HepG2 (cell line): ENCODE data around the gene MRPL54. TPM values are rescaled to one million over a fixed set of nuclear protein-coding genes. Genes with fewer than 3 reads are reported as not detected.

ENCODE experiments used
- BCLAF1 ChIP-seq: fragments of 450-650 bp; IDR thresholded peaks from 2 replicates; pipeline ENCODE4 v1.6.1; 2017; ENCODE audit warnings: mild to moderate bottlenecking
- CSRNP2 ChIP-seq: sonication (generic); formaldehyde crosslinking; conservative IDR thresholded peaks from 2 replicates; pipeline ENCODE4 v1.8.0; 2022; ENCODE audit warnings: low read depth, missing genetic modification reagents
- DBP ChIP-seq: sonication (generic); formaldehyde crosslinking; IDR thresholded peaks from 2 replicates; pipeline ENCODE4 v1.4.0; 2020; ENCODE audit warnings: missing genetic modification reagents; ENCODE audit errors: not compliant biosample characterization
- E2F1 ChIP-seq: sonication (generic); formaldehyde crosslinking; IDR thresholded peaks from 2 replicates; pipeline ENCODE4 v1.5.0; 2020; ENCODE audit warnings: missing genetic modification reagents
- GZF1 ChIP-seq: sonication (generic); formaldehyde crosslinking; IDR thresholded peaks from 2 replicates; pipeline ENCODE4 v1.5.1; 2020; ENCODE audit warnings: mild to moderate bottlenecking, missing genetic modification reagents
- JUN ChIP-seq: sonication (generic); formaldehyde crosslinking; IDR thresholded peaks from 2 replicates; pipeline ENCODE4 v1.4.0; 2020; ENCODE audit warnings: mild to moderate bottlenecking, missing genetic modification reagents
- KAT7 ChIP-seq: IDR thresholded peaks from 2 replicates; pipeline ENCODE4 v1.6.1; 2018; ENCODE audit warnings: borderline replicate concordance, missing compliant biosample characterization
- MAFF ChIP-seq: IDR thresholded peaks from 2 replicates; pipeline ENCODE4 v1.6.1; 2011; ENCODE audit warnings: low read depth, low read length, improper control_type of control experiment
- MXD1 ChIP-seq: sonication (generic); formaldehyde crosslinking; IDR thresholded peaks from 2 replicates; pipeline ENCODE4 v1.4.0; 2020; ENCODE audit warnings: mild to moderate bottlenecking, missing genetic modification reagents
- PAXIP1 ChIP-seq: sonication (generic); formaldehyde crosslinking; conservative IDR thresholded peaks from 2 replicates; pipeline ENCODE4 v1.4.0; 2020; ENCODE audit warnings: mild to moderate bottlenecking, missing genetic modification reagents, moderate library complexity
- PHF5A ChIP-seq: IDR thresholded peaks from one replicate; pipeline ENCODE4 v1.6.1; 2018; ENCODE audit warnings: low read depth, missing genetic modification reagents; ENCODE audit not compliant: unreplicated experiment
- ZNF33B ChIP-seq: sonication (generic); formaldehyde crosslinking; IDR thresholded peaks from 2 replicates; pipeline ENCODE4 v1.5.1; 2020; ENCODE audit warnings: mild to moderate bottlenecking, missing genetic modification reagents
- ZNF530 ChIP-seq: sonication (generic); formaldehyde crosslinking; IDR thresholded peaks from 2 replicates; pipeline ENCODE4 v1.5.0; 2020; ENCODE audit warnings: low read depth, mild to moderate bottlenecking, missing genetic modification reagents
- ZNF678 ChIP-seq: sonication (generic); formaldehyde crosslinking; IDR thresholded peaks from 2 replicates; pipeline ENCODE4 v1.4.0; 2020; ENCODE audit warnings: mild to moderate bottlenecking, missing genetic modification reagents
- ZNF777 ChIP-seq: sonication (generic); formaldehyde crosslinking; IDR thresholded peaks from 2 replicates; pipeline ENCODE4 v1.4.0; 2020; ENCODE audit warnings: missing genetic modification reagents
- ZNF839 ChIP-seq: sonication (generic); formaldehyde crosslinking; IDR thresholded peaks from 2 replicates; pipeline ENCODE4 v1.4.0; 2020; ENCODE audit warnings: missing genetic modification reagents, mild to moderate bottlenecking, borderline replicate concordance
- ZSCAN9 ChIP-seq: IDR thresholded peaks from 2 replicates; pipeline ENCODE4 v1.6.1; 2016; ENCODE audit warnings: borderline replicate concordance
- polyA plus RNA-seq, 8 experiments: library from polyadenylated mRNA; depleted of rRNA in 3 of 8; stranded (reverse) in 7 of 8; unstranded in 1 of 8; fragments of >200 nt; fragmentation: Illumina TruSeq in 4 of 8; extraction: Trizol in 4 of 8; gene quantifications; 2 replicates each; pipeline versions ENCODE4 v1.2.1 to v1.2.3, GENCODE V29; 2011 to 2016; ENCODE audit warnings: low read depth in 4 of 8, missing spikeins in 1 of 8, mixed read lengths in 1 of 8; ENCODE audit not compliant: insufficient read depth in 1 of 8
- total RNA-seq, 5 experiments: library from RNA; depleted of rRNA; stranded (reverse); fragments of >200 nt; fragmentation: Illumina TruSeq; extraction: Trizol; gene quantifications; 2 replicates each; pipeline ENCODE4 v1.2.3, GENCODE V29; 2016; ENCODE audit warnings: low read depth in 1 of 5

MRPL54 gene
- total and polyA plus RNA-seq, 2 of the 13 experiments (the other 11 are each of a cell fraction or from before 2014, with no cell fraction given) = 36.8 to 66.9 TPM

GRCh38 chr19:3762501-3763459 is at the start of gene MRPL54 (continued):
- no peak for TF ChIP-seq DBP (CRISPR knock-in tag)
- no peak for TF ChIP-seq ZNF530 (CRISPR knock-in tag)
- no peak for TF ChIP-seq KAT7
- no peak for TF ChIP-seq ZNF777 (CRISPR knock-in tag)
- 0 out of 2 replicates have a peak, but pooled peaks have one; percentile 28 for TF ChIP-seq ZSCAN9 (CRISPR knock-in tag)
- no peak for TF ChIP-seq CSRNP2 (CRISPR knock-in tag)
- 0 out of 2 replicates have a peak, but pooled peaks have one; percentile 40 for TF ChIP-seq MXD1
- no peak for TF ChIP-seq BCLAF1
- TF ChIP-seq ZNF33B = 0 out of 2 replicates have a peak, but pooled peaks have one; percentile 40
- TF ChIP-seq ZNF678 = no peak
- 0 out of 2 replicates have a peak, but pooled peaks have one; percentile 26 for TF ChIP-seq E2F1
- TF ChIP-seq GZF1 (CRISPR knock-in tag) = no peak
- no peak for TF ChIP-seq PAXIP1 (CRISPR knock-in tag)
- 0 out of 2 replicates have a peak, but pooled peaks have one; percentile 56 for TF ChIP-seq ZNF839 (CRISPR knock-in tag)
- no peak for TF ChIP-seq MAFF
- 0 out of 2 replicates have a peak, but pooled peaks have one; percentile 51 for TF ChIP-seq JUN (CRISPR knock-in tag)
- no peak for TF ChIP-seq PHF5A (CRISPR knock-in tag)
